Upper lobe of right lung (tissue), 1 donor: ENCODE measurements around the gene IL19. TPM values are rescaled to one million over a fixed set of nuclear protein-coding genes. Genes with fewer than 3 reads are reported as not detected.
"Not testable (repeated sequence)": the region's sequence is repeated elsewhere in the genome, so short reads cannot be mapped to it uniquely, and the experiment has no call there.

Experiments
- ATAC-seq: fragments of 200-7000 bp; cut with Tn5 transposase; one replicate; pipeline ENCODE4 v1.9.1; 2020; ENCODE audit warnings: mild to moderate bottlenecking, moderate library complexity
- DNase-seq: peaks from one replicate; pipeline ENCODE4 v3.0.0-alpha.2; 2020
- H3K27ac ChIP-seq: fragments of 200-600 bp; one replicate; pipeline ENCODE4 v1.8.0; 2022
- H3K27me3 ChIP-seq: fragments of 200-600 bp; one replicate; pipeline ENCODE4 v1.8.0; 2022; ENCODE audit warnings: mild to moderate bottlenecking
- H3K36me3 ChIP-seq: fragments of 200-600 bp; one replicate; pipeline ENCODE4 v1.8.0; 2022
- H3K4me1 ChIP-seq: fragments of 200-600 bp; one replicate; pipeline ENCODE4 v1.8.0; 2022
- H3K4me3 ChIP-seq: fragments of 200-600 bp; one replicate; pipeline ENCODE4 v1.8.0; 2022; ENCODE audit warnings: mild to moderate bottlenecking
- H3K9me3 ChIP-seq: fragments of 200-600 bp; one replicate; pipeline ENCODE4 v1.8.0; 2022
- CTCF ChIP-seq: fragments of 200-600 bp; IDR thresholded peaks from one replicate; pipeline ENCODE4 v1.8.0; 2022; ENCODE audit warnings: antibody characterized with exemption
- intact Hi-C: fragments of 100-400 bp; cut with DNase I; formaldehyde crosslinking; loops from one replicate; pipeline ENCODE4 v1.11.0; 2022
- total RNA-seq: library from RNA; stranded (reverse); fragmentation: NEBNext Ultra II Directional; extraction: Animal tissue kit (Norgen Biotek cat#: 25700); gene quantifications from one replicate; pipeline ENCODE4 v1.2.1, GENCODE V29; 2021
- donor health status: DM: no; HTN: yes; CAD: no; lungs with severe emphysema.

Gene IL19
- total RNA-seq, 1 donor from 2014 or later, result not detected

- no peaks in the 10 kb centered on the region for H3K36me3 ChIP-seq
- no peaks in the 10 kb centered on the region for H3K9me3 ChIP-seq
- no peaks in the 10 kb centered on the region for H3K4me1 ChIP-seq
- DNase-seq (no peak), ATAC-seq (peak; percentile 47)
- TF ChIP-seq CTCF, result no peak
- no peak overlapping the region for H3K4me3 ChIP-seq
- no peaks in the 10 kb centered on the region for H3K27me3 ChIP-seq
- H3K27ac ChIP-seq, result no peak overlapping the region
- intact Hi-C loops, result no loop called here
Measured at GRCh38 chr1:206846487-206846886, 75.9 kb downstream of the IL19 start.

GRCh38 chr1:206847337-206847834 lies 76.8 kb downstream of the IL19 start:
- intact Hi-C loops, result no loop called here
- Histone ChIP-seq H3K4me1 (no peaks in the 10 kb centered on the region), H3K27ac (no peak overlapping the region), H3K27me3 (no peaks in the 10 kb centered on the region), H3K4me3 (no peak overlapping the region), H3K9me3 (no peaks in the 10 kb centered on the region), H3K36me3 (no peaks in the 10 kb centered on the region)
- ATAC-seq (peak; percentile 74), DNase-seq (no peak)
- no peak for TF ChIP-seq CTCF

- intact Hi-C loops, result no loop called here
- TF ChIP-seq CTCF, result no peak
- Histone ChIP-seq H3K27me3 (no peaks in the 10 kb centered on the region), H3K4me3 (no peak overlapping the region), H3K27ac (no peak overlapping the region), H3K36me3 (no peaks in the 10 kb centered on the region), H3K4me1 (no peaks in the 10 kb centered on the region), H3K9me3 (no peaks in the 10 kb centered on the region)
- ATAC-seq (no peak), DNase-seq (no peak)
Measured at GRCh38 chr1:206847946-206848345, 77.4 kb downstream of the IL19 start.

GRCh38 chr1:206850401-206850800 lies 79.8 kb downstream of the IL19 start:
- no peak for TF ChIP-seq CTCF
- DNase-seq (no peak), ATAC-seq (no peak)
- Histone ChIP-seq H3K27ac (no peak overlapping the region), H3K36me3 (no peaks in the 10 kb centered on the region), H3K4me1 (no peaks in the 10 kb centered on the region), H3K9me3 (no peaks in the 10 kb centered on the region), H3K4me3 (no peak overlapping the region), H3K27me3 (no peaks in the 10 kb centered on the region)
- intact Hi-C loops, result no loop called here

- Histone ChIP-seq H3K9me3 (no peaks in the 10 kb centered on the region), H3K4me1 (no peaks in the 10 kb centered on the region), H3K27ac (no peak overlapping the region), H3K4me3 (no peak overlapping the region), H3K36me3 (no peaks in the 10 kb centered on the region), H3K27me3 (no peaks in the 10 kb centered on the region)
- DNase-seq (no peak), ATAC-seq (no peak)
- intact Hi-C loops, result no loop called here
- no peak for TF ChIP-seq CTCF
Measured at GRCh38 chr1:206851341-206852010, 80.9 kb downstream of the IL19 start.

GRCh38 chr1:206852662-206853061 lies 82.1 kb downstream of the IL19 start:
- H3K4me1 ChIP-seq, H3K36me3 ChIP-seq, H3K9me3 ChIP-seq, ATAC-seq, H3K27me3 ChIP-seq, H3K4me3 ChIP-seq, DNase-seq, H3K27ac ChIP-seq, intact Hi-C loops: not testable (repeated sequence)

- H3K36me3 ChIP-seq, ATAC-seq, DNase-seq, H3K9me3 ChIP-seq, intact Hi-C loops, H3K27ac ChIP-seq, H3K4me3 ChIP-seq, H3K4me1 ChIP-seq, H3K27me3 ChIP-seq: not testable (repeated sequence)
Measured at GRCh38 chr1:206853696-206854095, 83.1 kb downstream of the IL19 start.
